HG03095 (cell line): Measurements from ENCODE around the gene CETP.
"Not testable (repeated sequence)": the region's sequence is repeated elsewhere in the genome, so short reads cannot be mapped to it uniquely, and the experiment has no call there.

Experiments used
- ATAC-seq: cut with Tn5 transposase; IDR thresholded peaks from one replicate; pipeline ENCODE4 v1.9.1; 2021; ENCODE audit warnings: moderate library complexity; ENCODE audit not compliant: unreplicated experiment

The CETP gene

GRCh38 chr16:56980201-56980535, 18.4 kb downstream of the CETP start:
- ATAC-seq: no peak

GRCh38 chr16:56980792-56981724, 19.3 kb downstream of the CETP start:
- no peak for ATAC-seq

GRCh38 chr16:56981729-56982271, 20.1 kb downstream of the CETP start:
- ATAC-seq: no peak

DNA sequence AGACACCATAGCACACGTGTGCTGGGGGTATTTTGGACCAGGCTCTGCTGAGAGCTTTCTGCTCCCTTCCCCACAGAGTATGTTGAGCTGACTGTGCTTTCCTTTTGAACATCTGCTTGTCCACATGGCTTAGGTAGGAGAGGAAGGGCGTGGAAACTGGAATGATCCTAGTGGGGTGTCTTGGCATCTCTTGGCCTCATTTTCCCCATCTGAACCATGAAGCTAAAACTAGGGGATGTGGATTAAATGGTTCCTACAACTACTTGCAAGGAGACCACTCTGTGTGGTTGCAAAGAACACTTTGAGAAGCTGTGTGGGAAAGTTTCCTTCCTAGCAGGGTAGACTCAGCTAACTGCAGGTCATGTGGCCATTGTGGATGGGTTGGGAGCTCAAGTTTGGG, 20.9 kb downstream of the CETP start:
- no peak for ATAC-seq

DNA sequence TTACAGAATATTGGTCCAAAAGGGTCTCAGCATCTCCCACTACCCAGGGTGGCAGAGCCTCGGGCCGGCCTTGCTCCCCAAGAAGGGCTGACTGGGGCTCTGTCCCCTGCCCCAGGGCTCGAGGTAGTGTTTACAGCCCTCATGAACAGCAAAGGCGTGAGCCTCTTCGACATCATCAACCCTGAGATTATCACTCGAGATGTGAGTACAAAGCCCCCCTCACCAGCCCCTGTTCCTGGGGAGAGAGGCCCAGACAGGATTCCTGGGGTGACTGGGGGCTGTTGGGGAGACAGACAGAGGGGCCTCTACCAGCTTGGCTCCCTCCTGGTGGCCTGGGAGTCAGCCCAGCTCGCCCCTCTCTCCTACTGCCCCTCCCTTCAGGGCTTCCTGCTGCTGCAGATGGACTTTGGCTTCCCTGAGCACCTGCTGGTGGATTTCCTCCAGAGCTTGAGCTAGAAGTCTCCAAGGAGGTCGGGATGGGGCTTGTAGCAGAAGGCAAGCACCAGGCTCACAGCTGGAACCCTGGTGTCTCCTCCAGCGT, 21.5 kb downstream of the CETP start:
- no peak for ATAC-seq

- no peak for ATAC-seq
Observed at GRCh38 chr16:56984639-56985038, 22.9 kb downstream of the CETP start.

GRCh38 chr16:56985288-56985961, 23.7 kb downstream of the CETP start:
- ATAC-seq: no peak

GRCh38 chr16:56985962-56986360, 24.2 kb downstream of the CETP start:
- no peak for ATAC-seq

- no peak for ATAC-seq
Observed at GRCh38 chr16:56986361-56986760, 24.6 kb downstream of the CETP start.

- ATAC-seq: not testable (repeated sequence)
Observed at GRCh38 chr16:56986908-56987307, 25.2 kb downstream of the CETP start.

GRCh38 chr16:56987692-56988091, 25.9 kb downstream of the CETP start:
- no peak for ATAC-seq

GRCh38 chr16:56988161-56988947, 26.6 kb downstream of the CETP start:
- ATAC-seq: no peak

GRCh38 chr16:56988948-56989945, 27.5 kb downstream of the CETP start, which contains the start of gene NLRC5:
Gene NLRC5, plus strand, starts transcription at chr16:56989557. Its CDS starts 31,156 bp downstream, at chr16:57020713.
- ATAC-seq: no peak

GRCh38 chr16:56989988-56990387, 28.2 kb downstream of the CETP start:
- ATAC-seq: no peak

GRCh38 chr16:56990407-56991286, 28.9 kb downstream of the CETP start:
- no peak for ATAC-seq

- not testable (repeated sequence) for ATAC-seq
Observed at GRCh38 chr16:56992431-56992830, 30.7 kb downstream of the CETP start.

GRCh38 chr16:56993204-56993603, 31.5 kb downstream of the CETP start:
- ATAC-seq: no peak

GRCh38 chr16:56994311-56994710, 32.6 kb downstream of the CETP start:
- no peak for ATAC-seq
